ENCODE data around the gene EZH1.

- TF ChIP-seq, protein P1, sequence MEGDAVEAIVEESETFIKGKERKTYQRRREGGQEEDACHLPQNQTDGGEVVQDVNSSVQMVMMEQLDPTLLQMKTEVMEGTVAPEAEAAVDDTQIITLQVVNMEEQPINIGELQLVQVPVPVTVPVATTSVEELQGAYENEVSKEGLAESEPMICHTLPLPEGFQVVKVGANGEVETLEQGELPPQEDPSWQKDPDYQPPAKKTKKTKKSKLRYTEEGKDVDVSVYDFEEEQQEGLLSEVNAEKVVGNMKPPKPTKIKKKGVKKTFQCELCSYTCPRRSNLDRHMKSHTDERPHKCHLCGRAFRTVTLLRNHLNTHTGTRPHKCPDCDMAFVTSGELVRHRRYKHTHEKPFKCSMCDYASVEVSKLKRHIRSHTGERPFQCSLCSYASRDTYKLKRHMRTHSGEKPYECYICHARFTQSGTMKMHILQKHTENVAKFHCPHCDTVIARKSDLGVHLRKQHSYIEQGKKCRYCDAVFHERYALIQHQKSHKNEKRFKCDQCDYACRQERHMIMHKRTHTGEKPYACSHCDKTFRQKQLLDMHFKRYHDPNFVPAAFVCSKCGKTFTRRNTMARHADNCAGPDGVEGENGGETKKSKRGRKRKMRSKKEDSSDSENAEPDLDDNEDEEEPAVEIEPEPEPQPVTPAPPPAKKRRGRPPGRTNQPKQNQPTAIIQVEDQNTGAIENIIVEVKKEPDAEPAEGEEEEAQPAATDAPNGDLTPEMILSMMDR (conservative IDR thresholded peaks at IDR 0.05): no peak
- no peak for TF ChIP-seq EZH2 (IDR thresholded peaks at IDR 0.05; ENCODE audit: low read depth)
Observed at GRCh38 chr17:42672038-42672437, 72.8 kb downstream of the EZH1 start.

Data from PC-9 (cell line).